Central memory CD4-positive, alpha-beta T cell (primary cell): ENCODE measurements around the gene FBXO28.

Experiments used
- DNase-seq: peaks from one replicate; pipeline ENCODE4 v3.0.0; 2022

FBXO28 gene

DNA sequence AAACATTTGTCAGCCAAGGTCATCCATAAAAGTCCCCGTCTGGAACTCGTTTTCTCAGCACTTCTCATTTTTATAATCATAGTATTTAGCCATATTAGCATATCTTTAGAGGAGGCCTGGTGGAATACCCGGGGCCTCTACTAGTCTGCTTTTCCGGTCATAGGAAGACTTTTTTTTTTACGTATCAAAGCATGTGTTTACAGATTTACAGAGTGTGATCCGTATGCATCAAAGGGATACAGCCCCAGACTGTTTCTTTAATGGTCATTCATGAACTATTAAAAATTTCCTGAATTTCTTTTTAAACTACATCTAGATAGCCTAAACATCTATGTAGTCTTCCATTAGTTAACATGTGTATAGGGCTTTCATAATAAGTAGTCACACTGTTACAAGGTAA, 45.6 kb downstream of the FBXO28 start:
- DNase-seq: no peak

DNA sequence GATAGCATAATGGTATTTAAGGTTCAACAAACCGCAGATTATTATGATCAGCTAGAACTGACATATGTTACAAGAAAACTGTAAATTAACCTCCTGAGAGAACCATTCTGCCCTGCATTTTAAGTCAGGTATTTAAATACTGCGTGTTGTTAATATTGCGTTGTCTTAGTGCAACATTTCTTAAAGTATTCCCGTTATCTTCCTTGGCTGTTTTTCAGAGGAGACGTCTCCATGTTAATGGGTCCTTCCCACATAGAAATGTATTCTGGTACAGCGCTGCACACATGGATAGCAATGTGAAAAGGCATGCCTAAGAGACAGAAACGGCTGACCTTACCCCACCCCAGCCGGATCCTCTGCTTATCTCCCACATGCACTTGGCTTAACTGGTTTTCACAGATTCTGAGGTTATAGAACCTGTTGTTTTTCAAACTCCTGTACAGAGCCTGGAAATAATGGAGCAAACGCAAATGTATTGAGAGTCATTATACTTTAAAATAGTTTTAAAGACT, 46.3 kb downstream of the FBXO28 start:
- DNase-seq: no peak

DNA sequence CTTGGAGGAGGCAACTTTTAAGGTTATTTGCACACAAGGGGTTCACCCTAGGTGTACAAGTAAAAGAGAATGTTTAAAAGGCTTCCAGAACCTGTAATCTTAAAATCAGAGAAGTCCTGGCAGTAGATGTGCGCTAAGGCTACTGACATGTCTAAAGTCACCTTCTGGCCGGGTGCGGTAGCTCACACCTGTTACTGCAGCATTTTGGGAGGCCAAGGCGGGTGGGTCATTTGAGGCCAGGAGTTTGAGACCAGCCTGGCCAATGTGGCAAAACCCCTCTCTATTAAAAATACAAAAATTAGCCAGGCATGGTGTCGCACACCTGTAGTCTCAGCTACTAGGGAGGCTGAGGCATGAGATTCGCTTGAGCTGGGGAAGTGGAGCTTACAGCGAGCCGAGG, 48.9 kb downstream of the FBXO28 start:
- DNase-seq: no peak

DNA sequence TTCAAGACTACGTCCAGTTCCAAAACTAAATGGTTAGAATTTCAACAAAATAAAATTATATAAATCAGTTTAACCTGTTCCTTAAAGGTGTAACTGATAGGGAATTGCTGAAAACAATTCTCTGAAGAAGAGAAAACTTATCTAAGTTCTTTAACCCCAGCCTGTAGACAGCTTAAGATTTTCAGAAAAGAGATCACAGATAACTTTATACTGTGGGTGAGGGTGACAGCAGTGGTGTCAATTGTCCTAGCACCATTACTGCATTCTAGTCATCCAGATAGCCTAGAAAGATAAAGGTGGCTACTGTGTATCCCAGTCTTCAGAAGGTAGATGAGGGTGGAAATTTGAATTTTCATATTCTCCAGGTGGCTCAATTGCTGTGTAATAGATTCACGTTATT, 49.4 kb downstream of the FBXO28 start:
- no peak for DNase-seq

DNA sequence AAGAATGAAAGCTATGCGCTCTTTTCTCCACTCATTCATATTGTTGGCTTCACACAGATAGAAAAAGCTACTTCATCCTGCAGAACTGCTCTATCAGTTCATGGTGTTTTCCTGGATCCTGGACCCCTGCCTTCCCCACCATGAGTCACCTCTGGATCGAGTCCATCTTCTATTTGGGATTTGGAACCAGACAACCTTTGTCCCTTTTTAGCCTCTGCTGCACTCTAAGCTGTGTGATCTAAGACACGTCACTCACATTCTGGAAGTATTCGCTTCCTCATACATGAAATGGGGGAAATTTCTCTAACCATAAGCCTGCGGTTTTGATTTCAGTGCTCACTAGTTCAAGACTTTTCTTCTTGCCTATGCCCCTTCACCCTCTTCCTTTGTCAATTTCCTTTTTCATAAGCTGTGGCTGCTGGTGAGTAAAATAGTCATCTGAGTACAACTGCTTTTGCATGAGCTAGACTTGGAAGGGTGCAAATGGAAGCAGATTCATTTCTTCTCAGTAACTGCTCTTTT, 55.0 kb downstream of the FBXO28 start:
- DNase-seq: peak; percentile 73

DNA sequence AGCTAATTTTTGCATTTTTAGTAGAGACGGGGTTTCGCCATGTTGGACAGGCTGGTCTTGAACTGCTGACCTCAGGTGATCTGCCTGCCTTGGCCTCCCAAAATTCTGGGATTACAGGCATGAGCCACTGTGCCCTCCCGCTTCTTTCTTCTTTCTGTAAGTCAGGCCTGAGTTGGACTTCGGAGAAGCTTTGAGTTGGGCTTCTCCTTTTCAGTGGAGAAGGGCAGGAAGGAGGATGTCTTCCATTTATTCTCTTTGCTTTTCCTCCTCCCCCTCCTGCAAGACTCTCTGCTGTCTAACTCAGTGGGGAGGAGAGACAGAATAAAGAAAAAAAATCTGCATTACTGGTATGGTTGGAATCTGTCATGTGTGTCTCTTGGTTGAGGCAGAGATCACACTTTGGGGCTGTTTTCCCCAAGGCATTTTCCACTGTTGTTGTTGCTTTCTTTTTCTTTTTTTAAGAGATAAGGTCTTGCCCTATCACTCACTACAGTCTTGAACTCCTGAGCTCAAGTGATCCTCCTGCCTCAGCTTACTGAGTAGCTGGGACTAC, 55.9 kb downstream of the FBXO28 start:
- DNase-seq: no peak

DNA sequence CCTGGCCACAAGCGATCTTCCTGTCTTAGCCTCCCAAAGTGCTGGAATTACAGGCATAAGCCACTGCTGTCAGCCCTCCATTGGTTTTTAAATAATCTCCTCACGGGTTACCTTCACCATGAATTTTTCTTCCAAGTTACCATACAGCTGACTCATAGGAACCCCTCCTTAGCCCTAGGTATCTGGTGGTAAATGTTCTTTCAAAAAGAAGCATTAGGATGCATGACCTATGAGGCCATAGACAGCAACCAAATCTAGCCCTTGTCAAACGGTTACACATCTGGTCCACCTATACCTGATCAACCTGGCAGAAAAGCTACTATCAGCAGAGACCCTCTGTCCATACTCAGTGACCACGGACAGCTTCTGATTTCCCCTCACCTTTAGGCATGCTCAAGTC, 56.4 kb downstream of the FBXO28 start:
- no peak for DNase-seq

DNA sequence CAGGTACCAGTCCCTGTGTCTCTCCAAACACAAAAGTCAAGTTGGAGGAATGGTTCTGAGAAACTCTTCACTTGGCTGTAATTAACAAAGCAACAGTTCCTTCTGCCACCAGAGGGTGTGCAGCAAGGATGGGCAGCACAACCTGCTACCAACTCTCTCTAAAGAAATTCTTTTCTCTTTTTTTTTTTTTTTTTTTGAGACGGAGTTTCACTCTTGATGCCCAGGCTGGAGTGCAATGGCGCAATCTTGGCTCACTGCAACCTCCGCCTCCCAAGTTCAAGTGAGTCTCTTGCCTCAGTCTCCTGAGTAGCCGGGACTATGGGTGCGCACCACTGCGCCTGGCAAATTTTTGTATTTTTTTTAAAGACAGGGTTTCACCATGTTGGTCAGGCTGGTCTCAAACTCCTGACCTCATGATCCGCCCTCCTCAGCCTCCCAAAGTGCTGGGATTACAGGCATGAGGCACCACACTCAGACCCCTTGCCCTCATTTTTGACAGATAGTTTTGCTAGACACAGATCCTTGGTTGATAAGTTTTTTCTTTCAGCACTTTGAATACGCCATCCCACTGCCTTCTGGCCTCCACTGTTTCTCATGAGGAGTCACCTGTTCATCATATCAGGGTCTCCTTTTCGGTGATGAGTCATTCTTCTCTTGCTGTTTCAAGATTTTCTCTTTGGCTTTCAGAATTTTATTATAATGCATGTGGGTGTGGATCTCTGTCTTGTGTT, 57.0 kb downstream of the FBXO28 start:
- DNase-seq: peak; percentile 51

DNA sequence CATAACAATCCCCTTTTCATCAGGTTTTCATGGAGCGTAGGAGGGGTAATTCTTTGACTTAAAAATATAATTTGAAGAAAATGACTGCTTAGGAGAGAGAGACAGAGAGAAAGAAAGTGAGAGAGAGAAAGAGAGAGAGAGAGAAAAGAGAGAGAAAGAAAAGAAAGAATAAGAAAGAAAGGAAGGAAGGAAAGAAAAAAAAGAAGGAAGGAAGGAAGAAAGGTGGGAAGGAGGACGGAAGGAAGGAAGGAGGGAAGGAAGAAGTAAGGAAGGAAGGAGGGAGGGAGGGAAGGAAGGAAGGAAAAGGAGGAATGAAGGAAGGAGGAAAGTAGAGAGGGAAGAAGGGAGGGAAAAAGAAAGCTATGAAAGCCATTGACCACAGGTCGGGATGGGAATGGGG, 58.3 kb downstream of the FBXO28 start:
- no peak for DNase-seq

DNA sequence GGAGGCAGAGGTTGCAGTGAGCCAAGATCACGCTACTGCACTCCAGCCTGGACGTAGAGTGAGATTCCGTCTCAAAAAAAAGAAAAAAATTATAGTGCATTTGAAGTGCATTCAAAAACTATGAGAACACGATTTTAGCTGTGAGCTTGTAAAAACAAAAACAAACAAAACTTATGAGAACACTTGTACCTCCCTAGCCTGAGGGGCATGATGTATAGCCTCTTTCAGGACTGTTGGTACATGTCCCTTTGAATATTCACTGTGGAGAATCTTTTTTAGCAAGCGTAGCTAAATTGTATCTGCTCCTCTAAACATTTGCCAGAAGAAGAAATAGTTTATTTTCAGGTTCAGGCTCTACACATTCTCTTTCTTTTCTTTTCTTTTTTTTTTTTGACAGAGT, 59.6 kb downstream of the FBXO28 start:
- DNase-seq: no peak

DNA sequence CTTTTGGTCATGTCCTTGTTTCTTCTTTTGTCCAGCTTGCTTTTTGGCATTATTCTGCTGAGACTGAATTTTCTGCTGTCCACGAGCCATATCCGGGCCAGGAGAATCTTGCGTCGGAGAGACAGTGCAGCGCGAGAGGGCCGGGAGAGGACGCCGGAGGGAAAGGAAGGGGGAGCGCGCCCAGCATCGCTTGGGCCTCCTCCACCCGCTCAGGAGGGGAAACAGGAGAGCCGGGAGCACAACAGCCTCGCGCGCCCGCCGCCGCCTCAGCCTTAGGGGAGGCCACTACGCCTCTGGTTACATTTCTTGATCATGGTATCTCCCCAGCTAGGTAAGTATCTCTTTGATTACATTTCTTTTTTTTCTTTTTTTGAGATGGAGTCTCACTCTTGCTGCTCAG, 61.7 kb downstream of the FBXO28 start:
- DNase-seq: no peak

DNA sequence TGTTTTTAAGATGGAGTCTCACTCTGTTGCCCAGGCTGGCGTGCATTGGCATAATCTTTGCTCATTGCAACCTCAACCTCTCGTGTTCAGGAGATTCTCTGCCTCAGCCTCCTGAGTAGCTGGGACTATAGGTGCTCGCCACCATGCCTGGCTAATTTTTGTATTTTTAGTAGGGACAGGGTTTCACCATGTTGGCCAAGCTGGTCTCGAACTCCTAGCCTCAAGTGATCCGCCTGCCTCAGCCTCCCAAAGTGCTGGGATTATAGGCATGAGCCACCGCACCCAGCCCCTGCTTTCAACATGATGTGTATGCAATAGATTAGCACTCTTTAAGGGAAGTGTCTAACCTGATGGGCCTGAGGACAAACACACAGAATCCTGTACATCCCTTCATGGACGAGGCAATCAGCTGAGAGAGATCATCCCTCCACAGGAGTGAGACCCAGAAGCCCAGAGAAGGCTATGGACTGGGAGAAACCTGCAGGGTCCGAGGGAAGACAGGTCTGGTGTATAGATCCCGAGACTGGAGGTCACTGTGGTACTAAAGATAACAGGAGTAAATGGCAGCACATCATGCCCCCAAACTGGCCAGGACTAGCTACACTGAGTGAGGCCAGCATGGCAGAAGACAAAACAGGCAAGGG, 63.6 kb downstream of the FBXO28 start:
- no peak for DNase-seq

DNA sequence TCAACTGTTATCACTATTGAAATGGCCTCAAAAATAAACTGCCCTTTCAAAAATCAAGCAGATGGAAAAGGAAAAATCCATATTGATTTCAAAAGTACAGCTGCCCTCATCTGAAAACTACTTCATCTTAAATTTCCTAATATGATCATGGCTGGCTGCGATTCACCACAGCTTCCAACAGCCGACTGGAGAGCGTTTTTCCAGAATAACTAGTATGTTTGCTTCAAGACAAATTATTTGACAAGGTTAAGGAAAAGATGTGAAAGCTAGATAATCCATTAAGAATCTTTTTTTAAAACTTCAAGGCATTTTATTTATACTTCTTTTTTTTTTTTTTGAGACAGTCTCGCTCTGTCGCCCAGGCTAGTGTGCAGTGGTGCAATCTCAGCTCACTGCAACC, 65.0 kb downstream of the FBXO28 start:
- DNase-seq: no peak

DNA sequence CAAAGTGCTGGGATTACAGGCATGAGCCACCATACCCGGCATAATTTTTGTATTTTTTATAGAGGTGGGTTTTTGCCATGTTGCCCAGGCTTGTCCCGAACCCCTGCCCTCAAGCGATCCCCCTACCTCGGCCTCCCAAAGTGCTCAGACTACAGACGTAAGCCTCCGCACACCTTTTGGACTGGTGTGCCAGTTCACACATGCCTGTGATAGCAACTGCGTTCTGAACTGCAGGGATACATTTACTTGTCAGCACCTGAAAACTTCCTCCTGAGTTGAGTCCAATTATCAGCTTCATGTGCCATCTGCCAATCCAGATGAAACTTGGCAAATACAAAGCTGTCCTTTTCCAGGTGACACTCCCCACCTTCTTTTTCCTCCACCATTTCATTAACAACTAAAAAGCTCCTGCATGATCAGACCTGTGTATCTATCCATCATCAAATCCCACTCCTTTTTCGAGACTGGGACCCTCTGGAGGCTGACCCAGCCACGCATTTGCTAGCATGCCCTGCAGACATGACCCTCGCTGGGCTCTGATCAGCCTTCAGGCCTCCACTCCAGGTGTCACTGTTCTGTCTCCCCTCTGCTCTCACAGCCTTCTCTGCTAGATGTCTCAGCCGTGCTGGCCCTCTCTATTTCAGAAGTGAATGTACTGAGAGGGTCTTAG, 67.0 kb downstream of the FBXO28 start:
- no peak for DNase-seq

DNA sequence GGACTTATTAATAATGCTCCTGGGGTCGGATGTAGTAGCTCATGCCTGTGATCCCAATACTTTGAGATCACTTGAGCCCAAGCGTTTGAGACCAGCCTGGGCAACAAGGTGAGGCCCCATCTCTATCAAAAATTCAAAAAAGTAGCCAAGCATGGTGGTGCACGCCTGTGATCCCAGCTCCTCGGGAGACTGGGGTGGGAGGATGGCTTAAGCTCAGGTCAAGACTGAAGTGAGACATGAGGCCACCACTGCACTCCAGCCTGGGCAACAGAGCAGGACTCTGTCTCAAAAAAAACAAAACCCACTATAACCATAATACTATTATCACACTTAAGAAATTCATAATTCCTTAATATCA, 67.5 kb downstream of the FBXO28 start:
- no peak for DNase-seq

DNA sequence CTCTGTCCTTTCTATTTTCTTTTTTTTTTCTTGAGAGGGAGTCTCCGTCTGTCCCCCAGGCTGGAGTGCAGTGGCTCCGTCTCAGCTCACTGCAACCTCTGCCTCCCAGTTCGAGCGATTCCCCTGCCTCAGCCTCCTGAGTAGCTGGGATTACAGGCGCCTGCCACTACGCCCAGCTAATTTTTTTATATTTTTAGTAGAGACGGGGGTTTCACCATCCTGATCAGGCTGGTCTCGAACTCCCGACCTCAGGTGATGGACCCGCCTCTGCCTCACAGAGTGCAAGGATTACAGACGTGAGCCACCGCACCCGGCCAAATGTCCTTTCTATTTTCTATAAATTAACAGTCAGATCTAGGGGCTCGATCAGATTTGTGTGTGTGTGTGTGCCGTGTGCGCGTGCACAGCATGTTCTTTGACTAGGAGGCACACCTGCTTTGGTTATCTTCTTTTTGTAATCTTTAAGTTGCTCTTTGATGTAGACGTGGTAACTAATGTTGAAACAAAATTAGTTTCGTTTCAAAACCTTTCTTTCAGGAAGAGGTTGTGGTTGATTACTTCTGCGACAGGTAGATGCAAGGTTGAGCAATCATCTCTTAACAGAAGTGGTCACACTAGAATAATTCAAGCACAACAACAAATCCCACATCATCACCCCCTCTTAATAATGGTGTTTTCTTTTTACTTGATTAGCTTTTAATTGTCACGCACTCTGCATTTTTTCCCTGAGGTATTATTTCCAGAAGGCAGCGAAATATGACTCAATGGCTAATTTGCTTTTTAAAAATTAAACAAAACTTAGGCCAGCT, 68.3 kb downstream of the FBXO28 start:
- peak; percentile 88 for DNase-seq

DNA sequence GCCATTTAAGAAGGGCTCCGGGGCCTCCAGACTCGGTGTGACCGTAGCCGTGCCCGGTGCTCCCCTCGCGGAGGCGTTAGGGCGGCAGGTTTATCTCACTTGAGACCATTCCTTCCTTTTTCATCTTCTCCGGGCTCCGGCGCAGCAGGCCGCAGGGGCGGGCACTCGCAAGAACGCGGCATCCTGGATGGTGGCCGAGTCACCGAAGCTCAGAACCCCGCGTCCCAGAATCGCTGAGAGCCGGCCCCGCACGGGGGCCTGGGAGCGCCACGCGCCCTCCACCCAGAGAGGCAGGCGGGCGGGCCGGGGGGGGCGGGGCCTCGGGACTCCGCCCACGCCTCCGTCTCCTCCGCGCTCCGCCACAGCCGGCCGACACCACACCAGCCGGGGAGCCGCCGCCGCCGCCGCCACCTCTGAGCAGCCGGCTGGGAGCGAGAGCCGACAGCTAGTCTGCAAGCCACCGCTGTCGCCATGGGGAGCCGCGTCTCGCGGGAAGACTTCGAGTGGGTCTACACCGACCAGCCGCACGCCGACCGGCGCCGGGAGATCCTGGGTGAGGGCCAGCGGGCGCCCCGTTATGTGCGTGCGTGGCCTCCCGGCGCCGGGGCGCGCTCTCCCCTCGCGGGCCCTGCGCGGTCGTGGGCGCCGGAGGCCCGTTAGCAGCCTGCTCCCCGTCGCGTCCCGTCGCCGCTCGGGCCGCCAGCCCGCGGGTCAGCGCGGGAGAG, 69.1 kb downstream of the FBXO28 start, which contains the start of gene DEGS1:
TSS of gene DEGS1 (plus strand) at position 375 of the 725 bp plus-strand sequence. CDS start at position 472, 97 bp downstream.
- peak; percentile 85 for DNase-seq

DNA sequence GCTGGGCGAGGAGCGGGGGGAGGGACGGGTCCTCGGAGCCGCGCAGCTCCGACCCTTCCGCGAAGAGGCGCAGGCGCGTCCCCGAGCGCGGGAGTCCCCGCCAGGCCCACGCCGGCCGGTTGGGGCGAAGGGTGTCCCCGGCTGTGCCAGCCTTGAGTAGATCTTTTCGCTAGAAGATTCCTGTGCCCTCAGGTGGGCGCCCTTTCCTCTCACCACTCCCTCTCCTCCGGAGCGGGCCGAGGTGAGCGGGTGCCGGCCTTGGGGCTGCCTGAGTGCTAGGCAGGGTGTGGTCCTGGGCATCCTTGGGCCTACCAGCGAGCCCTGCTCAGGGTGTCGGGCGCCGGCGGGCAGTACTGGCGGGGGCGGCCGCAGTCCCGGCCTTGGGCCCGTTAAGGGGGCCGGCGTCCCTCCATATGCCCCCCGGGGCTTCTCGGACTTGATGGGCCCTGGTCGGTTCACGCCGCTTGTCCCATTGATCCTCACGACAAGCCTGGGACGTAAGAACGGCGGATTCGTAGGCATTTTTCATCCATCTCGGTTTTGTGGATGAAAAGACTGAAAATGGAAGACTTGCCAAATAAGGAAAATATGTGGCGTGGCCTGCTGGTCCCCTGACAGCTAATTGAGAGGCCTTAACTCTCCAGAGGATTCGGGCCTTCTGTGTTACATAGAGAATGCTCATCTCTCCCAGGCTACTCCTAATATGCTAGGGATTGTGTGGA, 69.8 kb downstream of the FBXO28 start:
- DNase-seq: peak; percentile 54

DNA sequence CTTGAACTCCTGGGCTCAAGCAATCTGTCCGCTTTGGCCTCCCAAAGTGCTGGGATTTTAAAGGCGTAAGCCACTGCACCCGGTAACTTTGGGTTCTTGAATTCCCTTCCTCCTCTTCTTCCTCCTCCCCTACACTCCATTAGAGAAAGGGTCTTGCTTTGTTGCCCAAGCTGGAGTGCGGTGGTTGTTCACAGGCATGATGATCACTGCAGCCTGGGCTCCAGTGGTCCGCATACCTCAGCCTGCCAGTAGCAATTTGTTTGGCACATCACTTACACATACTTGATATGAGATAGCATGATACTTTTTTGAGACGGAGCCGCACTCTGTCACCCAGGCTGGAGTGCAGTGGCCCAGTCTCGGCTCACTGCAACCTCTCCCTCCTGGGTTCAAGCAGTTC, 71.3 kb downstream of the FBXO28 start:
- DNase-seq: no peak

DNA sequence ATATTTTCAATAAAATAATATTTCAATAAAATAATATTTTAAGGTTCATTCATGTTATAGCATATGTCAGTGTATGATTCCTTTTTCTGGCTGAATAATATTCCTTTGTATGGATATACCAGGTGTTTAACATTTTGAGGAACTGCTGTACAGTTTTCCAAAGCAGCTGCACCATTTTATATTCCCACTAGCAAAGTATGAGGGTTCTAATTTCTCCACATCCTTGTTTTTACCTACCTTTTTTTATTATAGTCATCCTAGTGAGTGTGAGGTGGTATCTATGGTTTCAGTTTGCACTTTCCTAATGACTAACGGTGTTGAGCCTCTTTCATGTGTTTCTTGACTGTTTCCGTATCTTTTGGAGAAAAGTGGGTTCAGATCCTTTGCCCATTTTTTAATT, 74.4 kb downstream of the FBXO28 start:
- no peak for DNase-seq

DNA sequence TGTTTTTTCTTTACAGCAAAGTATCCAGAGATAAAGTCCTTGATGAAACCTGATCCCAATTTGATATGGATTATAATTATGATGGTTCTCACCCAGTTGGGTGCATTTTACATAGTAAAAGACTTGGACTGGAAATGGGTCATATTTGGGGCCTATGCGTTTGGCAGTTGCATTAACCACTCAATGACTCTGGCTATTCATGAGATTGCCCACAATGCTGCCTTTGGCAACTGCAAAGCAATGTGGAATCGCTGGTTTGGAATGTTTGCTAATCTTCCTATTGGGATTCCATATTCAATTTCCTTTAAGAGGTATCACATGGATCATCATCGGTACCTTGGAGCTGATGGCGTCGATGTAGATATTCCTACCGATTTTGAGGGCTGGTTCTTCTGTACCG, 75.7 kb downstream of the FBXO28 start:
- DNase-seq: no peak
